GM19099 (cell line): Measurements from ENCODE around the gene OPTC.

Source experiments
- POLR2A ChIP-seq: IDR thresholded peaks from 3 replicates; pipeline ENCODE4 v1.6.1; 2011; ENCODE audit warnings: low read depth; ENCODE audit not compliant: insufficient read length; ENCODE audit errors: extremely low read depth

Gene OPTC

GRCh38 chr1:203528976-203529835, 35.3 kb downstream of the OPTC start:
- TF ChIP-seq POLR2A, result no peak

GRCh38 chr1:203531063-203531462, 37.1 kb downstream of the OPTC start:
- TF ChIP-seq POLR2A, result no peak

GRCh38 chr1:203534012-203534411, 40.1 kb downstream of the OPTC start:
- TF ChIP-seq POLR2A, result no peak

GRCh38 chr1:203534526-203534925, 40.6 kb downstream of the OPTC start:
- TF ChIP-seq POLR2A, result no peak

GRCh38 chr1:203536575-203536974, 42.6 kb downstream of the OPTC start:
- TF ChIP-seq POLR2A, result no peak

- no peak for TF ChIP-seq POLR2A
These were observed 43.1 kb downstream of the OPTC start for GRCh38 chr1:203536980-203537455.

GRCh38 chr1:203537806-203538464, 44.0 kb downstream of the OPTC start:
- TF ChIP-seq POLR2A, result no peak

- TF ChIP-seq POLR2A, result no peak
These were observed 44.8 kb downstream of the OPTC start for GRCh38 chr1:203538726-203539125.

GRCh38 chr1:203539831-203540546, 46.0 kb downstream of the OPTC start:
- TF ChIP-seq POLR2A, result no peak

GRCh38 chr1:203544485-203544884, 50.5 kb downstream of the OPTC start:
- TF ChIP-seq POLR2A, result no peak

GRCh38 chr1:203544978-203545816, 51.2 kb downstream of the OPTC start:
- TF ChIP-seq POLR2A, result no peak

GRCh38 chr1:203546274-203546673, 52.3 kb downstream of the OPTC start:
- TF ChIP-seq POLR2A, result no peak

GRCh38 chr1:203547147-203547546, 53.2 kb downstream of the OPTC start:
- TF ChIP-seq POLR2A, result no peak

GRCh38 chr1:203547771-203548421, 53.9 kb downstream of the OPTC start:
- no peak for TF ChIP-seq POLR2A
